Measurements from ENCODE around the gene UGT1A10. TPM values are rescaled to one million over a fixed set of nuclear protein-coding genes. Genes with fewer than 3 reads are reported as not detected.

Gene UGT1A10
- total and polyA plus RNA-seq, 10 of the 15 experiments (the other 5 are each of a cell fraction or from before 2014, with no cell fraction given) = not detected

- 45% methylated on average over 5 of the region's 5 CpGs for WGBS (ENCODE audit: insufficient coverage, insufficient replicate concordance, low lambda C conversion rate, missing lambda C conversion rate)
- Histone ChIP-seq H3K79me2 (ENCODE audit: control insufficient read depth, insufficient read depth, low read length) (no peaks in the 10 kb centered on the region), H3K27me3 (replicated peaks in 1 of 2; ENCODE audit: control insufficient read depth in 2 of 2, insufficient read depth in 2 of 2, low read length in 1 of 2) (no peaks in the 10 kb centered on the region; a peak in 1 of 4 replicates), H4K20me1 (ENCODE audit: control insufficient read depth, insufficient read depth) (no peaks in the 10 kb centered on the region), H3K36me3 (ENCODE audit: control insufficient read depth in 2 of 2, insufficient read depth in 2 of 2, low read length in 1 of 2) (no peaks in the 10 kb centered on the region), H2AFZ (ENCODE audit: control insufficient read depth, low read depth, low read length) (no peak within 1 kb of the TSS), H3K9me3 (replicated peaks; ENCODE audit: control insufficient read depth, insufficient read depth, low read length) (no peaks in the 10 kb centered on the region), H3K4me1 (ENCODE audit: control insufficient read depth, insufficient read depth, low read length) (no peaks in the 10 kb centered on the region), H3K27ac (ENCODE audit: control insufficient read depth, insufficient read depth) (no peak within 1 kb of the TSS), H3K4me3 (no peak within 1 kb of the TSS), H3K9ac (ENCODE audit: control insufficient read depth, insufficient read depth, low read length) (no peak within 1 kb of the TSS), H3K4me2 (ENCODE audit: control insufficient read depth, insufficient read depth) (no peak within 1 kb of the TSS)
- DNase-seq (ENCODE audit: low read depth, low spot score) (no peak), FAIRE-seq (no peak), ATAC-seq (no peak)
- SMC1A ChIA-PET (ENCODE audit: uncharacterized antibody, unreplicated experiment) = no interaction called here
- POLR2A ChIA-PET = no interaction called here
- RAD21 ChIA-PET (ENCODE audit: unreplicated experiment) = no interaction called here
- in situ Hi-C loops (cut with MboI) = no loop called here
- intact Hi-C loops (cut with micrococcal nuclease; ENCODE audit: unreplicated experiment) = no loop called here
- no TSS peak for BruUV-seq (replicated peaks)
- TF ChIP-seq STAT1 (conservative IDR thresholded peaks at IDR 0.05) (no peak), HSF1 (IDR thresholded peaks at IDR 0.05; ENCODE audit: low read depth, low read length) (no peak), ZNF687 (IDR thresholded peaks at IDR 0.05) (no peak), CHD4 (IDR thresholded peaks at IDR 0.05) (no peak)
- CTCF ChIA-PET = interaction anchor here (1.1 kb wide), 1 partner anchor 267 kb away, joined by 3 read pairs; no protein-coding TSS in a partner anchor
These were observed 35.3 kb downstream of the UGT1A10 start, which contains the start of gene UGT1A9 for GRCh38 chr2:233671290-233672161. UGT1A9 (plus strand) TSS chr2:233671898; CDS start chr2:233671935, 37 bp downstream.

Measured in GM12878 (cell line).